ENCODE results near the gene KIAA0232. TPM values are rescaled to one million over a fixed set of nuclear protein-coding genes. Genes with fewer than 3 reads are reported as not detected.

The KIAA0232 gene
- total and polyA plus RNA-seq, 10 of the 15 experiments (the other 5 are each of a cell fraction or from before 2014, with no cell fraction given) = 2.8 to 15.1 (median 10.8) TPM

DNA sequence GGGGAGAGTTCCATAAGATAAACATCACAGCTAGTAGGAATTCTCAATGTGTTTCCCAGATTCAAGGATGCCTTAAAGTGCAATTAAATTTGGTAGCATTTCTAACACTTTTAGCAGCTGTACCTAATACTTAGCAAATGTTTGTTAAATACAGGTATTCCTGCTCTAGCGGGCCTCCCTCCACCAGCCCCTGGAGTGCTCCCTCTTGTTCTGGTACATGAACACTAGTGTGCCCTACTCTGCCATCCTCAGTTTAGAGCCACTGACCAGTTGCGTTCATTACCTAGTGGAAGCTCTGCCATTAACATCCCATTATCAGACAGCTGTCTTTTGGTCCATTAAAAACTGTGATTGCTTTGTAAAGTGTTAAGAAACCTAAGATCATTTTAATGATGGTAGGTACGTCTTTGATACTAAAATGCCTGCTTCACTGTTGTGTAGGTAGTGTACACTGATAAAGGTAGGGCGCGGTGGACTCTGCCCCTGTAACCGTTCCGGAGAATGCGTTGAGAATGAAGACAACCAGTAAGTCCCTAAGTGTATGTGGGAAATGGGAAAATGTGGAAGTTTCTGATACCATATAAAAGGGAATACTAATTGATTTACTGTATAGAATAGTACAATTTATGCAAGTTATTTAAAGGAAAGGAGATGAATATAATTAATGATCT is 21.7 kb downstream of the KIAA0232 start (continued):
- no peak for TF ChIP-seq BACH1 (IDR thresholded peaks at IDR 0.05; ENCODE audit: borderline replicate concordance)
- TF ChIP-seq TCF3 (IDR thresholded peaks at IDR 0.05; ENCODE audit: borderline replicate concordance, insufficient read depth, low read depth, low read length) = no peak
- TF ChIP-seq TARDBP (IDR thresholded peaks at IDR 0.05; ENCODE audit: borderline replicate concordance) = no peak
- TF ChIP-seq, protein P1, sequence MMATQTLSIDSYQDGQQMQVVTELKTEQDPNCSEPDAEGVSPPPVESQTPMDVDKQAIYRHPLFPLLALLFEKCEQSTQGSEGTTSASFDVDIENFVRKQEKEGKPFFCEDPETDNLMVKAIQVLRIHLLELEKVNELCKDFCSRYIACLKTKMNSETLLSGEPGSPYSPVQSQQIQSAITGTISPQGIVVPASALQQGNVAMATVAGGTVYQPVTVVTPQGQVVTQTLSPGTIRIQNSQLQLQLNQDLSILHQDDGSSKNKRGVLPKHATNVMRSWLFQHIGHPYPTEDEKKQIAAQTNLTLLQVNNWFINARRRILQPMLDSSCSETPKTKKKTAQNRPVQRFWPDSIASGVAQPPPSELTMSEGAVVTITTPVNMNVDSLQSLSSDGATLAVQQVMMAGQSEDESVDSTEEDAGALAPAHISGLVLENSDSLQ (IDR thresholded peaks at IDR 0.05) = no peak
- no peak for TF ChIP-seq DPF2 (IDR thresholded peaks at IDR 0.05)
- TF ChIP-seq, protein P2, sequence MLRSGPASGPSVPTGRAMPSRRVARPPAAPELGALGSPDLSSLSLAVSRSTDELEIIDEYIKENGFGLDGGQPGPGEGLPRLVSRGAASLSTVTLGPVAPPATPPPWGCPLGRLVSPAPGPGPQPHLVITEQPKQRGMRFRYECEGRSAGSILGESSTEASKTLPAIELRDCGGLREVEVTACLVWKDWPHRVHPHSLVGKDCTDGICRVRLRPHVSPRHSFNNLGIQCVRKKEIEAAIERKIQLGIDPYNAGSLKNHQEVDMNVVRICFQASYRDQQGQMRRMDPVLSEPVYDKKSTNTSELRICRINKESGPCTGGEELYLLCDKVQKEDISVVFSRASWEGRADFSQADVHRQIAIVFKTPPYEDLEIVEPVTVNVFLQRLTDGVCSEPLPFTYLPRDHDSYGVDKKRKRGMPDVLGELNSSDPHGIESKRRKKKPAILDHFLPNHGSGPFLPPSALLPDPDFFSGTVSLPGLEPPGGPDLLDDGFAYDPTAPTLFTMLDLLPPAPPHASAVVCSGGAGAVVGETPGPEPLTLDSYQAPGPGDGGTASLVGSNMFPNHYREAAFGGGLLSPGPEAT (IDR thresholded peaks at IDR 0.05; ENCODE audit: low read depth) = no peak
- no peak for TF ChIP-seq KLF5 (IDR thresholded peaks at IDR 0.05; ENCODE audit: partially characterized antibody)
- TF ChIP-seq MLLT1 (IDR thresholded peaks at IDR 0.05) = no peak
- TF ChIP-seq FOS (IDR thresholded peaks at IDR 0.05; ENCODE audit: borderline replicate concordance, extremely low read depth, insufficient read length) = no peak

Data from GM12878 (cell line).